Erythroblast (primary cell): ENCODE measurements around the gene SIRT7.

Source experiments
- GATA1 ChIP-seq: IDR thresholded peaks from 2 replicates; pipeline ENCODE4 v1.6.1; 2011; ENCODE audit warnings: low read depth, mild to moderate bottlenecking, control low read depth, low read length, moderate library complexity
- POLR2A ChIP-seq: IDR thresholded peaks from 2 replicates; pipeline ENCODE4 v1.6.1; 2011; ENCODE audit warnings: mild to moderate bottlenecking, low read length

GRCh38 chr17:81888105-81888987, 29.6 kb downstream of the SIRT7 start:
- TF ChIP-seq POLR2A (no peak), GATA1 (no peak)
